ENCODE results near the gene MLIP.

The MLIP gene

DNA sequence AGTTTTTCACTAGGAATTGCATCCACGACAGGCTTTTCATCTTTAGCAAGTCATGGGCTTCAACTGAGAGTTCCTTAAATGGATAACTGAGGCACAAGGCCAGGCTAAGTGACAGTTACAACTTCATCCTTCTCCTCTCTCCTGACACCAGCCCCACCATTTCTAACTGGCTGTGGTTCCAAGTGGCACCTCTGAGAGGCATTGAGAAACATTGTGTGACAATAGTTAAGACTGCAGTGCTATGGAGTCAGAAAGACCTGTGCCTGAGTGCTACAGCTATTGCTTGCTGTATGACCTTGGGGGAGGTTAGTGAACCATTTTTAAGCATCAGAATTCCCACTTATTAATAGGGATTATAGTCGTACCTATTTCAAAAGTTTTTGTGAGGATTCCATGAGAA is 26.2 kb upstream of the MLIP start:
- TF ChIP-seq, protein P1, sequence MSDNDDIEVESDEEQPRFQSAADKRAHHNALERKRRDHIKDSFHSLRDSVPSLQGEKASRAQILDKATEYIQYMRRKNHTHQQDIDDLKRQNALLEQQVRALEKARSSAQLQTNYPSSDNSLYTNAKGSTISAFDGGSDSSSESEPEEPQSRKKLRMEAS (IDR thresholded peaks at IDR 0.05; ENCODE audit: low read depth, low read length), result no peak
- TF ChIP-seq MYC (IDR thresholded peaks at IDR 0.05; ENCODE audit: low read depth, low read length) (no peak), POLR2A (IDR thresholded peaks at IDR 0.05; ENCODE audit: extremely low read depth, insufficient read length) (no peak)
- TF ChIP-seq, protein P2, sequence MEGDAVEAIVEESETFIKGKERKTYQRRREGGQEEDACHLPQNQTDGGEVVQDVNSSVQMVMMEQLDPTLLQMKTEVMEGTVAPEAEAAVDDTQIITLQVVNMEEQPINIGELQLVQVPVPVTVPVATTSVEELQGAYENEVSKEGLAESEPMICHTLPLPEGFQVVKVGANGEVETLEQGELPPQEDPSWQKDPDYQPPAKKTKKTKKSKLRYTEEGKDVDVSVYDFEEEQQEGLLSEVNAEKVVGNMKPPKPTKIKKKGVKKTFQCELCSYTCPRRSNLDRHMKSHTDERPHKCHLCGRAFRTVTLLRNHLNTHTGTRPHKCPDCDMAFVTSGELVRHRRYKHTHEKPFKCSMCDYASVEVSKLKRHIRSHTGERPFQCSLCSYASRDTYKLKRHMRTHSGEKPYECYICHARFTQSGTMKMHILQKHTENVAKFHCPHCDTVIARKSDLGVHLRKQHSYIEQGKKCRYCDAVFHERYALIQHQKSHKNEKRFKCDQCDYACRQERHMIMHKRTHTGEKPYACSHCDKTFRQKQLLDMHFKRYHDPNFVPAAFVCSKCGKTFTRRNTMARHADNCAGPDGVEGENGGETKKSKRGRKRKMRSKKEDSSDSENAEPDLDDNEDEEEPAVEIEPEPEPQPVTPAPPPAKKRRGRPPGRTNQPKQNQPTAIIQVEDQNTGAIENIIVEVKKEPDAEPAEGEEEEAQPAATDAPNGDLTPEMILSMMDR (IDR thresholded peaks at IDR 0.05; ENCODE audit: low read depth, low read length), result no peak
- DNase-seq (ENCODE audit: low read depth), result no peak
- H3K4me3 ChIP-seq (ENCODE audit: low read depth, low read length), result no peak overlapping the region

DNA sequence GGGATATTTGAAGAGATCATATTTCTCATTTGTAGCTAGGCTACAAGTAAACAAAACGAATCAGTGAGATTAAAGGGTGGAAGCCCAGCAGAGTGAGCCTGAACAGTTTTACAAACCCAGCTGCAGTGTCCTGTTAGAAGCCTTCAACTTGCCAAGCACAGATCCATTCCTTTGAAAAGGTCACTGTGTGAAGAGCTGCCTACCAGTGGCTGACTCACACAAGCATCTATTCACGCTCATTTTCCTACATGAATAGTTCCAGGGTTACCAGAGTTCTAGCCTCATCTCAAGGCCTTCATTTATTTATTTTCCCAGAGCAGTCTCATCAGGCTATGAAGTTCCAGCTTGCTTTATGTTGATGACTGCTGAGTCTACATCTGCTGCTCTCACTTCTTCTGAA is 25.7 kb upstream of the MLIP start:
- no peak overlapping the region for H3K4me3 ChIP-seq (ENCODE audit: low read depth, low read length)
- TF ChIP-seq, protein P2 (IDR thresholded peaks at IDR 0.05; ENCODE audit: low read depth, low read length), result no peak
- TF ChIP-seq POLR2A (IDR thresholded peaks at IDR 0.05; ENCODE audit: extremely low read depth, insufficient read length), result no peak
- TF ChIP-seq MYC (IDR thresholded peaks at IDR 0.05; ENCODE audit: low read depth, low read length), result no peak
- TF ChIP-seq, protein P1 (IDR thresholded peaks at IDR 0.05; ENCODE audit: low read depth, low read length), result no peak
- DNase-seq (ENCODE audit: low read depth), result no peak

DNA sequence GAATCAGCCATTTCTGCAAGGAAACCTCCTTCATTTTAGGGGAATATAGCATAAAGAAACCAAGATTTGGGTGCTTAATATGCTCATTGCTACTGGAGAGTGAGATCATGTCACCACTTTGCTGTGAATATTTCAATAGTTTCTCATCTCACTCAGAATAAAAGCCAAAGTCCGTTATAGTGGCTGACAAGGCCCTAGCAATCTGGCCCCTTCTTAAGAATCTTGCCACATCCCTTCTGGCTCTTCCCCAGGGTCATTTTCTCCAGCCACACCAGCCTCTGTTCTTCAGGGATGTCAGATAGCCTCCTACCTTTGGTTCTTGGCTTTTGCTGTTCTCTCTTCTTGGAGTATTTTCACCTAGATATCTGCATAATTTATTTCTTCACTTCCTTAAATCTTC is 24.8 kb upstream of the MLIP start:
- TF ChIP-seq, protein P1 (IDR thresholded peaks at IDR 0.05; ENCODE audit: low read depth, low read length), result no peak
- no peak for TF ChIP-seq POLR2A (IDR thresholded peaks at IDR 0.05; ENCODE audit: extremely low read depth, insufficient read length)
- no peak for TF ChIP-seq MYC (IDR thresholded peaks at IDR 0.05; ENCODE audit: low read depth, low read length)
- TF ChIP-seq, protein P2 (IDR thresholded peaks at IDR 0.05; ENCODE audit: low read depth, low read length), result no peak
- DNase-seq (ENCODE audit: low read depth), result no peak
- H3K4me3 ChIP-seq (ENCODE audit: low read depth, low read length), result no peak overlapping the region

DNA sequence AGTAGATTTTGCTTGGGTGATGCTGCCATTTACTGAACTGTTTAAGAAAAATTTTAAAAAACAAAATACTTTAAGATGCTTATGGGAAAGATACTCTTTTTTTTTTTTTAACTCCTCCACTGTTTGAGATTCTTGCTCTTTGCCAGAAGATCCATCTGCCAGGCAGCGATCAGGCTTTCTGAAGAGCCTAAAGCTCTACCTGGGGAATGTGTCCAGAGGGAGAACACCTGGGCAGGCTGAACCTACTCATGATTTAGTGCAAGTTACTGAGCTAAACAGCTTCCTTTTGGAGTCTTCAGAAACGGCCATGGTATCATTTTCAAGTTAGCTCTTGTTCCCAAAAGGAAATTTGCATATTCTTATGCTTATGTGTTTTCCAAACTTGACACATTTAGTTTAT is 23.5 kb upstream of the MLIP start:
- TF ChIP-seq, protein P2 (IDR thresholded peaks at IDR 0.05; ENCODE audit: low read depth, low read length), result no peak
- DNase-seq (ENCODE audit: low read depth), result no peak
- no peak overlapping the region for H3K4me3 ChIP-seq (ENCODE audit: low read depth, low read length)

DNA sequence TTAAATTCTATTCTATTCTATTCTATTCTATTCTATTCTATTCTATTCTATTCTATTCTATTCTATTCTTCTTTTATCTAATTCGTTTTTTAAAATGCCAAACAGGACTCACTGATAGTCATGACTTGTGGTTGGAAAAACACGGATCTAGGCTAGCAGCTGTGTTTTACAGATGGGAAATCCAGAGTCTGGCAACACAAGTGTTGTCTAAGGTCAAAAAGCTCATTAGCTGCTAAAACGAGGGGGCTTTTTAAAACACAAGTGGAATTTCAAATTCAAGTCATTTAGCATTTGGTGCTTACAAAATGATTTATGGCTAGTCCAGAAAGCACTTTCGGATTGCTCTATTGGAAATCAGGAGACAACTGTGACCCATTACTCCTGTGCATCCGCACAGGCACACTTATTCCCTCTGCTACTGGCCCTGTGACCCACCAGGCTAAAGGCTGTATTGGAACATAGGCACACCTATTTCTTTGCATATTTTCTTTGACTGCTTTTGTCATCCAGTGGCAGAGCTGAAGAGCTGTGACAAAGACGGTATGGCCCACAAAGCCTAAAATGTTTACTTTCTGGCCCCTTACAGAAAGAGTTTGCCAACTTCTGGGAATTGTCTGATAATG is 17.8 kb upstream of the MLIP start:
- TF ChIP-seq, protein P1 (IDR thresholded peaks at IDR 0.05; ENCODE audit: low read depth, low read length), result no peak
- TF ChIP-seq MYC (IDR thresholded peaks at IDR 0.05; ENCODE audit: low read depth, low read length), result no peak
- no peak for TF ChIP-seq POLR2A (IDR thresholded peaks at IDR 0.05; ENCODE audit: extremely low read depth, insufficient read length)
- TF ChIP-seq, protein P2 (IDR thresholded peaks at IDR 0.05; ENCODE audit: low read depth, low read length), result no peak
- no peak overlapping the region for H3K4me3 ChIP-seq (ENCODE audit: low read depth, low read length)
- no peak for DNase-seq (ENCODE audit: low read depth)

DNA sequence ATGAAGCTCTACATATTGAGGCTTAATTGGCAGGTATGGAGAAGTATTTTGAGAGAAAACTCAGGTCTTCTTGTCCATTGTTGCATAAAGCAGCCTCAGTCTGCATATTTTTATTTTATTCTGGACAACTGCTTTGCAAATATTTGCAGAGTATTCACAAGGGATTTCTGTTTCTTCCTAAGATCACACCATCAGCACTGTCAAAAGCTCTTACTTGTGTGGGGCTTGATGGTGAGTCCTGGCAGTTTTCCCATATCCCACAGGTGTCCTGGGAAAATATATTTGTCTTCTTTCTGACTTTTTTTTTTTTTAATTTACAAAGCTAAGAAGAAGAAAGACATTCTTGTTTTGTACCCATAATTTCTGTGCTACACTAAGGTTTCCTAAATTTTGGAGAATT is 16.9 kb upstream of the MLIP start:
- no peak for DNase-seq (ENCODE audit: low read depth)
- TF ChIP-seq POLR2A (IDR thresholded peaks at IDR 0.05; ENCODE audit: extremely low read depth, insufficient read length), result no peak
- TF ChIP-seq, protein P1 (IDR thresholded peaks at IDR 0.05; ENCODE audit: low read depth, low read length), result no peak
- no peak for TF ChIP-seq MYC (IDR thresholded peaks at IDR 0.05; ENCODE audit: low read depth, low read length)
- TF ChIP-seq, protein P2 (IDR thresholded peaks at IDR 0.05; ENCODE audit: low read depth, low read length), result no peak
- H3K4me3 ChIP-seq (ENCODE audit: low read depth, low read length), result no peak overlapping the region
